HG03097 (cell line): Measurements from ENCODE around the gene PCDHGA1.

Source experiments
- ATAC-seq: cut with Tn5 transposase; IDR thresholded peaks from one replicate; pipeline ENCODE4 v1.9.1; 2021; ENCODE audit not compliant: unreplicated experiment, low FRiP score

The PCDHGA1 gene

DNA sequence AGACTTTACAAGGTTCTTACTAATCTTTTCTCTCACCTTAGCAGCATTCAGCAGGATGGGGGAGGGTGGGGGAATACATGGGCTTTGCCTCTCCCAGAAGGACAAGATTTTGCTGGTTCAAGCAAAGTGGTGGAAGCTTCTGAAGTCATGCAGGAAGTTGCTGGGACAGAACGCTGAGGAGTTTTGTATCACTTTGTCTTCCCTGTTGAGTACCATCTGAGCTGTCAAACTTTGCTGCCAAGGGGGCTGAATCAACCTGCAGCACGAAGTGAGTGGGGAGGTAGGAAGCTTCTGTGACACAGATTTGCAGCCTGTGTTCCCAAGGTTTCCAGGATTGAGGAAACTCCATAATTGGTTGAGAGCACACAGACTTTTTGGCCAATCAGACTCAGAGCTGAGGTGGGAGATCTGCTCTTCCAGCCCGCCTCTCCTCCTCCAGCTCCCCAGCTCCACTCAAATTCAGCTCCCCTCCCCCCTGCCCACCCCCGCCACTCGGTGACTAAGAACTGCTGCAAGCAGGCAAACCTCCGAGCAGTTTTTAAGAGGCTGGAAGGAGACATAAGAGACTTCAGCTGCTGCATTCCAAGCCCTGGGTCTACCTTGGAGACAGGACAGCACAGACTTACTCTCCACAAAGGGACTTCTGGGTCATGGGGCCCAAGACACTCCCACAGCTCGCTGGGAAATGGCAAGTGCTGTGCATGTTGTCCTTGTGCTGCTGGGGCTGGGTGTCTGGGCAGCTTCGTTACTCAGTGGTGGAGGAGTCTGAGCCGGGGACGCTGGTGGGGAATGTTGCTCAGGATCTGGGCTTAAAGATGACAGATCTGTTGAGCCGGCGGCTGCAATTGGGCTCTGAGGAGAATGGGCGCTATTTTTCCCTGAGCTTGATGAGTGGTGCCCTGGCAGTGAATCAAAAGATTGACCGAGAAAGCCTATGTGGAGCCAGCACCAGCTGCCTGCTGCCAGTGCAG is 158.6 kb downstream of the PCDHGA1 start, which contains the start of gene PCDHGC5:
Gene PCDHGC5 (plus strand): TSS at position 491 of the 971 bp plus-strand sequence. CDS start 160 bp downstream, at position 651.
- ATAC-seq, result no peak

DNA sequence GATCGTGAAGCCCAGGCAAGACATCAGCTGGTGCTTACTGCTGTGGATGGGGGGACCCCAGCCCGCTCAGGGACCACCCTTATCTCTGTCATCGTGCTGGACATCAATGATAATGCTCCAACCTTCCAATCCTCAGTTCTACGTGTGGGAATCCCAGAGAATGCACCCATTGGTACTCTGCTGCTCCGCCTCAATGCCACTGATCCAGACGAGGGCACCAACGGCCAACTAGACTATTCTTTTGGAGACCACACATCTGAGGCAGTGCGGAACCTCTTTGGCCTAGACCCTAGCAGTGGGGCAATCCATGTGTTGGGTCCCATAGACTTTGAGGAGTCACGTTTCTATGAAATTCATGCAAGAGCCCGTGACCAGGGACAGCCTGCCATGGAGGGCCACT is 159.5 kb downstream of the PCDHGA1 start:
- ATAC-seq, result no peak

DNA sequence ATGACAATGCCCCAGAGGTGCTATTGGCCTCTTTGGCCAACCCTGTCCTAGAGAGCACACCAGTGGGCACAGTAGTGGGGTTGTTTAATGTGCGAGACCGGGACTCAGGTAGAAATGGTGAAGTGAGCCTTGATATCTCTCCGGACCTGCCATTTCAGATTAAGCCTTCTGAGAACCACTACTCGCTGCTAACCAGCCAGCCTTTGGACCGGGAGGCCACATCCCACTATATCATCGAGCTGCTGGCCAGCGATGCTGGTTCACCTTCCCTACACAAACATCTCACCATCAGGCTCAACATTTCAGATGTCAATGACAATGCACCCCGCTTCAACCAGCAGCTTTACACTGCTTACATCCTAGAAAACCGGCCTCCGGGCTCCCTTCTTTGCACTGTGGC is 160.0 kb downstream of the PCDHGA1 start:
- ATAC-seq, result no peak

- no peak for ATAC-seq
Observed at GRCh38 chr5:141490771-141491170, 160.5 kb downstream of the PCDHGA1 start.

GRCh38 chr5:141491323-141492167 is 161.2 kb downstream of the PCDHGA1 start:
- ATAC-seq, result no peak

DNA sequence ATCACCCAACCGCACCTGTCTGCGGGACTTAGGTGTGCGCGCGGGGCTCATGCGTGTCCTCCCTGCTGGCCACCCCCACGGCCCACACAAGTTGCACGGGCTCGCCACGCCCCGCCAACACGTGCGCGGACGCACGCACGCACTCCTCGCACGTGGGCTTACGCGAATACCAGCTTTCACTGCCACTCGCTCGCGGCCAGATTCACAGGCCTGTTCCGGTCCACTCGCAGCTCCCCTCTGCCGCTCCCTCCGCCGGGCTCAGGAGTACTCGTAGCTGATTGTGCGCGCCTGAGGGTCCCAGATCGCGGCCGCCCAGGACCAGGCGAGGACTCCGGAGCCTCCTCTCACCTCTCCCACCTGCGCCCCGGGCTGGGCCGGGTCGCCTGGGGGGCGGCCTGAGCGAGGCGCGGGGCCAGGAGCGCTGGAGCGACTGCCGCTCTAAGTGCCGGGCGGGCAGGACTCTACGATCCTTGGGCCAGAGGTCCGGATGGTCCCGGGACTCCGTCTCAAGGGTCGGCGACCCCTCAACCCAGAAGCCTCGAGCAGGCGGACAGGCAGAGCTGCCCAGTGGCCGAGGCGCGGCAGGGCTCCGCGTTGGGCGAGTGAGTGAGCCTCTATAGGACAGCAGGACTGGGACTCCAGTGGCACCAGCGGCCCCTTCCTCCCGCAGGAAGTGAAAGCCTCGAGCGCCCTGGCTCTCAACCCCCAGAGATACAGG is 162.0 kb downstream of the PCDHGA1 start:
- no peak for ATAC-seq

DNA sequence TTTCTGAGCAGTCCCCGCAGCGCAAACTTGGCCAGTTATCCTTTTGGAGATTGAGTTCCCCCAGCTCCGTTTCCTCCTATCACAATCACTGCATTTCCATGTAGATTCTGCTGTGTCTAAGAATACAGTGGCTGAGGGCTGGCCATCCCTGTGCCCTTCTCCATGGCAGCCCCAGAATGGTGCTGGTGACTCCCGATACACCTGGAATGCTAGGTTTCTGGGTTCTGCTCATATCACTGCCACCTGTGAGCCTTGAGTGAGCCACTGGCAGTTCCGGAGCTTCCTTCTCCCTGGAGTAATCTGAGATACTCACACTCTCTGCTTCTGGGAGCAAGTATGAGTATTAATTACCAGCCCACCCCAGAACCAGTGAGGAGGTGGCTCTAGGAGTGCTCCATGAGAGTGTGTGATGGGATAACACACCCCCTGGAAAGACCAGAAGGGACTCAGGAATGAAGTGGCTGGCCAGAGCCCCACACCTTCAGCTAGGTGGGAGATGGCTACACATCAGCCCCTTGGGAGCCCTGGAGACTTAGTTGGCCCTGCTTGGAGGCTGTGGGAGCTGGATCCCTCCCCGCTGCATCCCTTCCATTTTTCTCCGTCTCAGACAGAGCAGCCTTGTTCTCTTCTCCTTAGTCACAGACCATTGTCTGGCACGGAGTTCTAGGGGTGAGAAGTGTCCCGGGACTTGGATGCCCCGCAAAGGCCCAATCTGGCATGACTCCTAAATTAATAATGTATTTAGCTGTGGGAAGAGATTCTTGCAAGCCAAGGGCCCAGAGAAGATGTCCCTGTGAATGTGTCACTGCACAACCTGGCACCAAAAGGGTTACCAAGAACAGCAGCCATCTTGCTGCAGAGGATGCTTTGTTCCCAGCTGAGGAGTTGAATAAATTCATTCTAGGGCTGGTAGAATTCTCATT is 163.4 kb downstream of the PCDHGA1 start:
- ATAC-seq, result no peak

DNA sequence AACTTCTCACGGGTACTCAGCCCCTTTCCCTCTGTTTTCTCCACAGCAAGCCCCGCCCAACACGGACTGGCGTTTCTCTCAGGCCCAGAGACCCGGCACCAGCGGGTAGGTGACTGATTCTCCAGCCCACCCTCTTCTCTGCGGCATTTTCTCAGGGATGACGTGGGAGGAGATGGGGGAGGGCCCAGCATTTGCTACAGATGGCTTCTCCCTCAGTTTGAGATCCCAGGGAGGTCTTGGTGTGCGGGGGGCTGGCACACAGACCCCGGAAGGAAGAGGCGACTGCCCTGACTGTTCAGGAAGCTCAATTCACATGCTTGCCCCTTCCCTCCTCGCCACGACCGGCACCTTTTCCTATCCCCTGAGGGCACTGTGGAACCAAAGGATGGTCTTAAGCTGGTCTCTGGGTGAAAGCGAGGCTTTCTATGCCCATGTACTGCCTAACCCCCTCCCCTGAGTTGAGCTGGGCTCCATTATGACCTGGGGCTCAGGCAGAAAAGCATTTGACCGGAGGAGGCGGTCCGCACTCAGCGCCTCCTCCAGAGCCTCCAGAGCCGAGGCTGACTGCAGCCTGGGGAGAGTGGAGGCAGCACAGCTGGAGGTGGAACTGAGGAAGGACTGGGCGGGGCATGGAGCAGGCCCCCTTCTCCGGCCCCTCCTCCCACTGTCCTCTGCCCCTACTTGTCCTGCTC is 164.6 kb downstream of the PCDHGA1 start:
- no peak for ATAC-seq

GRCh38 chr5:141495453-141495811 is 165.1 kb downstream of the PCDHGA1 start:
- no peak for ATAC-seq

- no peak for ATAC-seq
Observed at GRCh38 chr5:141496038-141496437, 165.7 kb downstream of the PCDHGA1 start.

- ATAC-seq, result no peak
Observed at GRCh38 chr5:141501761-141502160, 171.4 kb downstream of the PCDHGA1 start.

- no peak for ATAC-seq
Observed at GRCh38 chr5:141503681-141504080, 173.4 kb downstream of the PCDHGA1 start.

- ATAC-seq, result no peak
Observed at GRCh38 chr5:141504216-141504615, 173.9 kb downstream of the PCDHGA1 start.

GRCh38 chr5:141506381-141507155 is 176.3 kb downstream of the PCDHGA1 start:
- no peak for ATAC-seq

- ATAC-seq, result peak; percentile 48
Observed at GRCh38 chr5:141507387-141508091, 177.2 kb downstream of the PCDHGA1 start.

- no peak for ATAC-seq
Observed at GRCh38 chr5:141508440-141508797, 178.1 kb downstream of the PCDHGA1 start.

- ATAC-seq, result no peak
Observed at GRCh38 chr5:141508798-141509611, 178.7 kb downstream of the PCDHGA1 start.
